MCF 10A (cell line): ENCODE results near the gene CYB561D2. TPM values are rescaled to one million over a fixed set of nuclear protein-coding genes. Genes with fewer than 3 reads are reported as not detected.

ENCODE experiments used
- BruUV-seq: library from RNA; stranded (reverse); fragments of 400-500 nt; replicated peaks from 2 replicates; lab custom pipeline; 2021; lab: Mats Ljungman, UMichigan
- CTCF ChIA-PET: fragments of 300-600 bp; sonication (Branson Sonifier 250); formaldehyde crosslinking; extraction: SDS; loops from one replicate; lab custom pipeline; 2021; ENCODE audit warnings: antibody characterized with exemption, inconsistent platforms; lab: Yijun Ruan, JAX
- POLR2A ChIA-PET: fragments of 300-600, 350-650 bp; sonication (Branson Sonifier 250); formaldehyde crosslinking; extraction: SDS; loops from one replicate; lab custom pipeline; 2020; ENCODE audit warnings: antibody characterized with exemption, inconsistent platforms; lab: Yijun Ruan, JAX
- DNase-seq: peaks from one replicate; pipeline ENCODE4 v3.0.0-alpha.2; 2018; ENCODE audit not compliant: unreplicated experiment
- H3K27ac Mint-ChIP-seq: one replicate; pipeline ENCODE4 v1.8.0; 2022; ENCODE audit warnings: mild to moderate bottlenecking, low read depth, mixed read lengths; ENCODE audit not compliant: unreplicated experiment
- H3K27me3 Mint-ChIP-seq: one replicate; pipeline ENCODE4 v1.8.0; 2022; ENCODE audit warnings: mixed read lengths; ENCODE audit not compliant: insufficient read depth, unreplicated experiment
- H3K36me3 Mint-ChIP-seq: one replicate; pipeline ENCODE4 v1.8.0; 2022; ENCODE audit warnings: mild to moderate bottlenecking, moderate library complexity, mixed read lengths; ENCODE audit not compliant: insufficient read depth, unreplicated experiment
- H3K4me1 Mint-ChIP-seq: one replicate; pipeline ENCODE4 v1.8.0; 2022; ENCODE audit warnings: mixed read lengths; ENCODE audit not compliant: insufficient read depth, unreplicated experiment
- H3K4me3 Mint-ChIP-seq: one replicate; pipeline ENCODE4 v1.8.0; 2022; ENCODE audit warnings: mild to moderate bottlenecking, moderate library complexity, mixed read lengths; ENCODE audit not compliant: unreplicated experiment
- H3K9me3 Mint-ChIP-seq: one replicate; pipeline ENCODE4 v1.8.0; 2022; ENCODE audit warnings: mixed read lengths; ENCODE audit not compliant: unreplicated experiment
- CTCF ChIP-seq: fragments of 200-600 bp; IDR thresholded peaks from one replicate; pipeline ENCODE4 v1.8.0; 2022; ENCODE audit warnings: antibody characterized with exemption, mild to moderate bottlenecking; ENCODE audit not compliant: unreplicated experiment
- intact Hi-C: fragments of 100-400 bp; cut with micrococcal nuclease; formaldehyde crosslinking; loops from 2 replicates; pipeline ENCODE4 v1.14.1; 2022
- total RNA-seq: library from RNA; stranded (reverse); gene quantifications from 2 replicates; pipeline ENCODE4 v1.2.3, GENCODE V29; 2022

CYB561D2 gene
- total RNA-seq, 1 experiment from 2014 or later, result 24.1 TPM

DNA sequence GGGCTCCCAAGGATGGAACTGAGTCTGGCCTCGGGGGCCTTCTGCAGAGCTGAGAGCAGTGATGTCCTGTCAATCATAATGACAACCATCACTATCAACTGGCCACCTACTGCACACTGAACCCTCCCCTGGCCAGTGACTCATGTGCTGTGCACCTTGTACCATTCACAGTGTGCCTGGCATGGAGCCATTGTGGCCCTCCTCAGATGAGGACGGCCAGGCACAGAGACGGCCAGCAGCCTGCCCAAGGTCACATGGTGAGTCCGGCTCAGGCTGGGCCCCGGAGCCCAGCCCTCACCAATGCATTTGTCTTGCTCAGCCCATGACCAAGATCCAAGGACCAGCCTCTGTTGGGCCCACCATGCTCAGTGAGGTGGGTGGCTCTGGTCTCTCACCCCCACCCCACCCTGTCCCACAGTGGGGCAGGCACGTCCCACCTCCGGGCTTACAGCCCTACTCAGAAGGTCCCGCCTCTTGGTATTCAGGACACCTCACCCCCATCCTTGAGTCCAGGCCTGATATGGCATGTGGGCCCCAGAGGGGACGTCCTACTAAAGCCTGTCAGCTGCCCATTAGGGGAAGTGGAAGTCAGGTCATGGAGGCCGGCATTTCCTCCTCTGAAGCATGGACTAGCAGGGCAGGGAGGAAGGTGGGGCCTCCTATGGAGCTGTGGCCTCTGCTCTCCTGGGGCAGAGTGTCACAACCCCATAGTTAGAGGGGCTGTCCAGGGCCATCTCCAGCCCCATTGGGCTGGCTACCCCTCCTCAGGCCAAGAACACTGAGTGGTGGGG lies 44.6 kb downstream of the CYB561D2 start:
- no peak for TF ChIP-seq CTCF
- intact Hi-C loops, result no loop called here
- Mint-ChIP-seq H3K36me3 (no peaks in the 10 kb centered on the region), H3K9me3 (no peaks in the 10 kb centered on the region), H3K4me3 (no peak overlapping the region), H3K4me1 (peaks cover 20% of the 10 kb centered on the region), H3K27me3 (peaks cover 10% of the 10 kb centered on the region), H3K27ac (no peak overlapping the region)
- ChIA-PET CTCF (interaction anchor here (0.6 to 1.0 kb wide), 2 partner anchors 94 to 126 kb away, joined by 3 to 4 read pairs; no protein-coding TSS in a partner anchor), POLR2A (interaction anchor here (1.4 kb wide), 1 partner anchor 35 kb away, joined by 4 read pairs; no protein-coding TSS in a partner anchor)
- no TSS peak for BruUV-seq
- no peak for DNase-seq

DNA sequence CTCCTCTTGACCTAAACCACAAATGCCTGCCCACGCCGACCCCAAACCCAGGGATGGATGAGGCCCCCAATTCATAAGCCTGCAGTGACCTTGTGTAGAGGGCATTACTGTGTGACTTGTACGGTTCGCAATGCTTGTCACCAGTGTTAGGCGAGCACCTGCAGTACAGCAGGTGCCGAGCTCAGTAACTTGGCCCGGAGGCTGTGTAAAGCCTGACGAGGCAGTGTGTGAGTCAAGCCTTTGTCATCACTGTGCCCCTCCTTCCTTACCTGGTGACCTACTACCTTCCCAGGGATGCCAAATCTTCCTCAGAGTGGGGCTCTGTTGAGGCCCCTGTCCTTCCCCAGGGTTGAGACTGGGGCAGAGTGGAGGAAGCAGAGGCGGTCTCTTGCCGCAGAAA lies 45.8 kb downstream of the CYB561D2 start:
- H3K9me3 Mint-ChIP-seq, result no peaks in the 10 kb centered on the region
- H3K4me3 Mint-ChIP-seq, result no peak overlapping the region
- BruUV-seq, result no TSS peak
- intact Hi-C loops, result no loop called here
- DNase-seq, result peak; percentile 74
- H3K36me3 Mint-ChIP-seq, result no peaks in the 10 kb centered on the region
- H3K27me3 Mint-ChIP-seq, result peaks cover 10% of the 10 kb centered on the region
- no peak overlapping the region for H3K27ac Mint-ChIP-seq
- H3K4me1 Mint-ChIP-seq, result peaks cover 7% of the 10 kb centered on the region
- TF ChIP-seq CTCF, result no peak
- ChIA-PET CTCF (interaction anchor here (0.6 kb wide), 1 partner anchor 82 kb away, joined by 3 read pairs; no protein-coding TSS in a partner anchor), POLR2A (interaction anchor here (0.6 to 1.4 kb wide), 2 partner anchors 37 to 47 kb away, joined by 3 to 4 read pairs; no protein-coding TSS in a partner anchor)

GRCh38 chr3:50401978-50402595 lies 51.4 kb downstream of the CYB561D2 start:
- H3K27me3 Mint-ChIP-seq, result peaks cover 22% of the 10 kb centered on the region
- peaks cover 5% of the 10 kb centered on the region for H3K4me1 Mint-ChIP-seq
- TF ChIP-seq CTCF, result no peak
- DNase-seq, result peak; percentile 18
- H3K4me3 Mint-ChIP-seq, result no peak overlapping the region
- CTCF ChIA-PET, result no interaction called here
- peaks cover 7% of the 10 kb centered on the region for H3K36me3 Mint-ChIP-seq
- POLR2A ChIA-PET, result interaction anchor here (0.7 to 0.9 kb wide), 2 partner anchors 21 to 64 kb away, joined by 3 read pairs; no protein-coding TSS in a partner anchor
- H3K27ac Mint-ChIP-seq, result no peak overlapping the region
- H3K9me3 Mint-ChIP-seq, result no peaks in the 10 kb centered on the region
- no TSS peak for BruUV-seq
- intact Hi-C loops, result no loop called here

Other genes starting within 250 kb of the CYB561D2 start
- gene SEMA3F, start 195.5 kb upstream of the CYB561D2 start, total RNA-seq, result 34.6 and 51.5 TPM in 2 replicates
- 0.49 TPM in 1 of 2 replicates, not detected in the other for gene GNAT1, start 159.3 kb upstream of the CYB561D2 start, total RNA-seq
- gene SLC38A3, start 145.6 kb upstream of the CYB561D2 start, total RNA-seq, result not detected in 2 replicates
- gene GNAI2, start 114.7 kb upstream of the CYB561D2 start, total RNA-seq, result 122 and 123 TPM in 2 replicates
- gene SEMA3B, start 81.7 kb upstream of the CYB561D2 start, total RNA-seq, result 7.6 and 12.5 TPM in 2 replicates
- 0.20 TPM in 1 of 2 replicates, not detected in the other for gene LSMEM2, start 71.8 kb upstream of the CYB561D2 start, total RNA-seq
- 135 and 182 TPM in 2 replicates for gene IFRD2, start 58.4 kb upstream of the CYB561D2 start, total RNA-seq
- gene HYAL3, start 51.5 kb upstream of the CYB561D2 start, total RNA-seq, result 2.3 and 4.7 TPM in 2 replicates
- 11.4 and 12.4 TPM in 2 replicates for gene NAA80, start 51.5 kb upstream of the CYB561D2 start, total RNA-seq
- 0.42 and 0.70 TPM in 2 replicates for gene HYAL1, start 47.3 kb upstream of the CYB561D2 start, total RNA-seq
- gene HYAL2, start 28.1 kb upstream of the CYB561D2 start, total RNA-seq, result 11.6 and 12.6 TPM in 2 replicates
- 14.5 and 20.4 TPM in 2 replicates for gene TUSC2, start 22.6 kb upstream of the CYB561D2 start, total RNA-seq
- 24.3 and 32.0 TPM in 2 replicates for gene RASSF1, start 10.0 kb upstream of the CYB561D2 start, total RNA-seq
- 0.68 and 1.0 TPM in 2 replicates for gene ZMYND10, start 5.1 kb upstream of the CYB561D2 start, total RNA-seq
- 21.1 and 22.1 TPM in 2 replicates for gene NPRL2, start 87 bp upstream of the CYB561D2 start, total RNA-seq
- gene TMEM115, start 8.7 kb downstream of the CYB561D2 start, total RNA-seq, result 31.9 and 40.3 TPM in 2 replicates
- gene CACNA2D2, start 152.8 kb downstream of the CYB561D2 start, total RNA-seq, result not detected in 2 replicates
- gene C3orf18, start 216.9 kb downstream of the CYB561D2 start, total RNA-seq, result 1.3 and 1.9 TPM in 2 replicates
- 19.9 and 23.8 TPM in 2 replicates for gene HEMK1, start 218.7 kb downstream of the CYB561D2 start, total RNA-seq